ENCODE results near the gene SMOC2. TPM values are rescaled to one million over a fixed set of nuclear protein-coding genes. Genes with fewer than 3 reads are reported as not detected.

The SMOC2 gene
- total and polyA plus RNA-seq, 2 of the 13 experiments (the other 11 are each of a cell fraction or from before 2014, with no cell fraction given): not detected

DNA sequence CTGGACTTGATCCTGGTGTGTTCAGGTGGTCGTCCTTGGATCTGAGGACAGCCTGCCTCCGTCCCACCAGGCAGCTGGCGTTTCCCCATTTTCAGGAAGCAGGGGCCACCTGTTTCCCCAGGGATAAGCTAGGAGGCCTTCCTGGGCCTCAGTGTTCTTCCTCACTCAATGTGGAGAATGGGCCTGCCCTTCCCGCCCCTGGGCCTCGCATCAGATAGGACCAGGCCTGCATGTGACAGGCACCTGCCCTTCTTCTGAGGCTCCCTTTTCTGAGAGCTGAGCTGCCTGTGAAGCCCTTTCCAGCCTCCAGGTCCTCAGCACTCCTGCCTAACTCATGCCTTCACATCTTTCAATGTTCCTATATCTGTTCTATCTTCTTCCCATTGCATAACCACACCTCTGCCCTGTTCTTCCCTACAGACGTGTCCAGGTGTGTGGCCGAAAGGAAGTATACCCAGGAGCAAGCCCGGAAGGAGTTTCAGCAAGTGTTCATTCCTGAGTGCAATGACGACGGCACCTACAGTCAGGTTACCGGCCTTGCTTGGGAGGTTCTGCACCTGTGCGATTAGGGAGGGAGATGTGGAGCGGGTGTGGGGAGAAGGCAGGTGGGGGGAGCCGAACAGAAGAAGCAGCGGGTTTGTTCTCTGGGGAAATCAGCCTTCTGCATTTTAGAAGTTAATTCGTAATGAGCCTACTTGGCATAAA, 85.1 kb downstream of the SMOC2 start:
- Histone ChIP-seq H3K27ac (ENCODE audit: extremely low read length, insufficient read depth, low read length) (no peak overlapping the region), H3K9ac (ENCODE audit: insufficient read depth, low read depth, low read length) (no peak overlapping the region), H3K4me1 (ENCODE audit: insufficient read depth, low read length) (no peaks in the 10 kb centered on the region), H3K27me3 (ENCODE audit: control insufficient read depth in 1 of 2, insufficient read depth in 2 of 2, low read length in 2 of 2) (peaks cover 3 to 64% of the 10 kb centered on the region in 2 experiments; a peak in 4 of 5 replicates), H3K79me2 (ENCODE audit: insufficient read depth, low read length) (no peaks in the 10 kb centered on the region), H3K4me2 (ENCODE audit: low read depth, low read length) (no peak overlapping the region), H3K36me3 (replicated peaks in 1 of 2; ENCODE audit: control insufficient read depth in 1 of 2, insufficient read depth in 2 of 2, low read length in 2 of 2) (no peaks in the 10 kb centered on the region), H3K9me3 (ENCODE audit: low read length) (no peaks in the 10 kb centered on the region), H4K20me1 (ENCODE audit: insufficient read depth, low read length) (no peaks in the 10 kb centered on the region), H3K4me3 (replicated peaks in 1 of 3; ENCODE audit: insufficient read depth in 1 of 3, low read depth in 2 of 3, low read length in 3 of 3) (no peak overlapping the region), H2AFZ (ENCODE audit: low read length) (no peak overlapping the region)
- FAIRE-seq: no peak
- WGBS (ENCODE audit: low lambda C conversion rate): 40% methylated on average over 16 of the region's 16 CpGs
- POLR2A ChIA-PET: no interaction called here
- in situ Hi-C loops (cut with HindIII; ENCODE audit: extremely low pct_ligation_motif_present, low pct_unique_long_range_greater_than_20kb): no loop called here
- ATAC-seq: no peak
- intact Hi-C loops (cut with micrococcal nuclease; ENCODE audit: unreplicated experiment): no loop called here
- CTCF ChIA-PET (ENCODE audit: low intra/inter-chr PET ratio, low total read pairs): no interaction called here
- BruUV-seq (replicated peaks): no TSS peak
- DNase-seq (ENCODE audit: low spot score): no peak
- TF ChIP-seq ISX (CRISPR knock-in tag; conservative IDR thresholded peaks at IDR 0.05) (no peak), ZFYVE20 (CRISPR knock-in tag; IDR thresholded peaks at IDR 0.05; ENCODE audit: borderline replicate concordance, low read depth) (no peak), ZNF12 (CRISPR knock-in tag; IDR thresholded peaks at IDR 0.05) (no peak), KDM2A (CRISPR knock-in tag; IDR thresholded peaks at IDR 0.05; ENCODE audit: borderline replicate concordance, low read depth) (no peak), TEAD3 (CRISPR knock-in tag; optimal IDR thresholded peaks at IDR 0.05; ENCODE audit: borderline replicate concordance) (no peak), HMGA1 (CRISPR knock-in tag; conservative IDR thresholded peaks at IDR 0.05) (no peak), DR1 (CRISPR knock-in tag; IDR thresholded peaks at IDR 0.05) (no peak), ZBTB42 (CRISPR knock-in tag; IDR thresholded peaks at IDR 0.05) (no peak), ZFP82 (CRISPR knock-in tag; IDR thresholded peaks at IDR 0.05; ENCODE audit: borderline replicate concordance) (no peak)
- TF ChIP-seq, protein P1, sequence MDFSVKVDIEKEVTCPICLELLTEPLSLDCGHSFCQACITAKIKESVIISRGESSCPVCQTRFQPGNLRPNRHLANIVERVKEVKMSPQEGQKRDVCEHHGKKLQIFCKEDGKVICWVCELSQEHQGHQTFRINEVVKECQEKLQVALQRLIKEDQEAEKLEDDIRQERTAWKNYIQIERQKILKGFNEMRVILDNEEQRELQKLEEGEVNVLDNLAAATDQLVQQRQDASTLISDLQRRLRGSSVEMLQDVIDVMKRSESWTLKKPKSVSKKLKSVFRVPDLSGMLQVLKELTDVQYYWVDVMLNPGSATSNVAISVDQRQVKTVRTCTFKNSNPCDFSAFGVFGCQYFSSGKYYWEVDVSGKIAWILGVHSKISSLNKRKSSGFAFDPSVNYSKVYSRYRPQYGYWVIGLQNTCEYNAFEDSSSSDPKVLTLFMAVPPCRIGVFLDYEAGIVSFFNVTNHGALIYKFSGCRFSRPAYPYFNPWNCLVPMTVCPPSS (IDR thresholded peaks at IDR 0.05): no peak
- TF ChIP-seq, protein P2, sequence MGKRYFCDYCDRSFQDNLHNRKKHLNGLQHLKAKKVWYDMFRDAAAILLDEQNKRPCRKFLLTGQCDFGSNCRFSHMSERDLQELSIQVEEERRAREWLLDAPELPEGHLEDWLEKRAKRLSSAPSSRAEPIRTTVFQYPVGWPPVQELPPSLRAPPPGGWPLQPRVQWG (CRISPR knock-in tag; IDR thresholded peaks at IDR 0.05; ENCODE audit: borderline replicate concordance, low read depth): no peak
- TF ChIP-seq, protein P3, sequence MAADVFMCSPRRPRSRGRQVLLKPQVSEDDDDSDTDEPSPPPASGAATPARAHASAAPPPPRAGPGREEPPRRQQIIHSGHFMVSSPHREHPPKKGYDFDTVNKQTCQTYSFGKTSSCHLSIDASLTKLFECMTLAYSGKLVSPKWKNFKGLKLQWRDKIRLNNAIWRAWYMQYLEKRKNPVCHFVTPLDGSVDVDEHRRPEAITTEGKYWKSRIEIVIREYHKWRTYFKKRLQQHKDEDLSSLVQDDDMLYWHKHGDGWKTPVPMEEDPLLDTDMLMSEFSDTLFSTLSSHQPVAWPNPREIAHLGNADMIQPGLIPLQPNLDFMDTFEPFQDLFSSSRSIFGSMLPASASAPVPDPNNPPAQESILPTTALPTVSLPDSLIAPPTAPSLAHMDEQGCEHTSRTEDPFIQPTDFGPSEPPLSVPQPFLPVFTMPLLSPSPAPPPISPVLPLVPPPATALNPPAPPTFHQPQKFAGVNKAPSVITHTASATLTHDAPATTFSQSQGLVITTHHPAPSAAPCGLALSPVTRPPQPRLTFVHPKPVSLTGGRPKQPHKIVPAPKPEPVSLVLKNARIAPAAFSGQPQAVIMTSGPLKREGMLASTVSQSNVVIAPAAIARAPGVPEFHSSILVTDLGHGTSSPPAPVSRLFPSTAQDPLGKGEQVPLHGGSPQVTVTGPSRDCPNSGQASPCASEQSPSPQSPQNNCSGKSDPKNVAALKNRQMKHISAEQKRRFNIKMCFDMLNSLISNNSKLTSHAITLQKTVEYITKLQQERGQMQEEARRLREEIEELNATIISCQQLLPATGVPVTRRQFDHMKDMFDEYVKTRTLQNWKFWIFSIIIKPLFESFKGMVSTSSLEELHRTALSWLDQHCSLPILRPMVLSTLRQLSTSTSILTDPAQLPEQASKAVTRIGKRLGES (CRISPR knock-in tag; IDR thresholded peaks at IDR 0.05; ENCODE audit: borderline replicate concordance): no peak
- TF ChIP-seq, protein P4, sequence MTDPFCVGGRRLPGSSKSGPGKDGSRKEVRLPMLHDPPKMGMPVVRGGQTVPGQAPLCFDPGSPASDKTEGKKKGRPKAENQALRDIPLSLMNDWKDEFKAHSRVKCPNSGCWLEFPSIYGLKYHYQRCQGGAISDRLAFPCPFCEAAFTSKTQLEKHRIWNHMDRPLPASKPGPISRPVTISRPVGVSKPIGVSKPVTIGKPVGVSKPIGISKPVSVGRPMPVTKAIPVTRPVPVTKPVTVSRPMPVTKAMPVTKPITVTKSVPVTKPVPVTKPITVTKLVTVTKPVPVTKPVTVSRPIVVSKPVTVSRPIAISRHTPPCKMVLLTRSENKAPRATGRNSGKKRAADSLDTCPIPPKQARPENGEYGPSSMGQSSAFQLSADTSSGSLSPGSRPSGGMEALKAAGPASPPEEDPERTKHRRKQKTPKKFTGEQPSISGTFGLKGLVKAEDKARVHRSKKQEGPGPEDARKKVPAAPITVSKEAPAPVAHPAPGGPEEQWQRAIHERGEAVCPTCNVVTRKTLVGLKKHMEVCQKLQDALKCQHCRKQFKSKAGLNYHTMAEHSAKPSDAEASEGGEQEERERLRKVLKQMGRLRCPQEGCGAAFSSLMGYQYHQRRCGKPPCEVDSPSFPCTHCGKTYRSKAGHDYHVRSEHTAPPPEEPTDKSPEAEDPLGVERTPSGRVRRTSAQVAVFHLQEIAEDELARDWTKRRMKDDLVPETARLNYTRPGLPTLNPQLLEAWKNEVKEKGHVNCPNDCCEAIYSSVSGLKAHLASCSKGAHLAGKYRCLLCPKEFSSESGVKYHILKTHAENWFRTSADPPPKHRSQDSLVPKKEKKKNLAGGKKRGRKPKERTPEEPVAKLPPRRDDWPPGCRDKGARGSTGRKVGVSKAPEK (CRISPR knock-in tag; IDR thresholded peaks at IDR 0.05; ENCODE audit: borderline replicate concordance): no peak

Data from HepG2 (cell line).